HG02852 (cell line): Measurements from ENCODE around the gene SARS2.

Experiments used
- ATAC-seq: cut with Tn5 transposase; IDR thresholded peaks from one replicate; pipeline ENCODE4 v1.9.1; 2021; ENCODE audit warnings: mild to moderate bottlenecking, moderate library complexity; ENCODE audit not compliant: unreplicated experiment

SARS2 gene

DNA sequence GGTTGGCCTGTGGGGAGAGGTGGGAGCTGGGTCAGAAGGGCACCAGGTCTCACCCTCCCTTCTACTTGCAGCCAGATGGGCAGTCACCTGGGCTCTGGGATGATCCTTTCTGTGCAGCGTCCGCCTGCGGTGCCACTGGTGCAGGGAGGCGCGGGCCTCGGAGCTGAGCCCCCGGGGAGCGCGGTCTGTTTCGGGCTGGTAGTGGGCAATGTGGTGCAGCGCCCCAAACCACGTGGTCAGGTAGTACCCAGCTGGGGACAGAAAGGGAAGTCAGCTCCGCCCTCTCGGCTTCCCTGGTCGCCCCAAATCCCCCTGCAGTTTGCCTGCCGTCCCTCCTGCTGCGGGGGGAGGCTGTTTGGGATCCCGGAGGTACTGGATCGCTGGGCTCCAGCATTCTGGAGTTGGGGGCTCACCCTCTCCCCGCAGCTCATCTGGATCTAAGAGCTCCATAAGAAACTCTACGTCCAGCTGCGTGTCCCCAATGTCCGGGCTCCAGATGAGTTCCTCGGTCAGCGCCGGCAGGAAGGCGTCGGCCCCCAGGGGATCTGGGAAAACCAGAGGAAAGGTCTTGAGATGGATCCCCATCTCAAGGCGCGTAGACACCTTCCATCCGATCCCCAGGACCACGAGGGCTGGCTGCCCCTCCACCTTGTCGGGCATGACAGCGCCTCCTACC is 61.3 kb downstream of the SARS2 start:
- ATAC-seq = no peak

- no peak for ATAC-seq
Observed at GRCh38 chr19:38868551-38868950, 62.0 kb downstream of the SARS2 start.

DNA sequence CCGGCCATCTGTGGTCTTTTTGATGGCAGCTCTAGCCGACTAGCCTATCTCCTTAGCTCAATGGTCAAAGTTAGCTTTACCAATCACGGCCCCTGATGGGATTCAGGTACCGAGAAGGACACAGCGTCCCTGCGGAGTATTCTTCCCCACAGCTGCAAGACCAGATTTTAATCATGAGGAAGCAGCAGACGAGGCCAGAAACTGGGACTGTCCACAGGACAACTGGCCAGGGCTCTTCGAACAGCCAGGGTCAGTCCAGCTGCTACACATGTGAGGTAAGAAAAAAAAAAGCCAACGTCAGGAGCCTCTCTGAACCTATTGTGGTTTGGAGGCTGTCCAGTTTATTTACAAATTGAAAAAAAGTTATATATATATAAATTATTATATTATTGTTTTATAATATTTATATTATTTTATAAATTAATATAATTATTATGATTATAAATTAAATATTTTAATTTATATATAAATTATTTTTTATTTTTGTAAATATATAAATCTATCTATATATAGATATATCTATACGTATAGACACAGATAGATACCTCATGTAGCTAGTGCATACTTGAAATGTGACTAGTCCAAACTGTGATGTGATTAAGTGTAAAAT is 63.3 kb downstream of the SARS2 start:
- ATAC-seq = no peak
